ENCODE measurements around the gene GAS7.
"Not testable (repeated sequence)": the region's sequence is repeated elsewhere in the genome, so short reads cannot be mapped to it uniquely, and the experiment has no call there.

GAS7 gene

DNA sequence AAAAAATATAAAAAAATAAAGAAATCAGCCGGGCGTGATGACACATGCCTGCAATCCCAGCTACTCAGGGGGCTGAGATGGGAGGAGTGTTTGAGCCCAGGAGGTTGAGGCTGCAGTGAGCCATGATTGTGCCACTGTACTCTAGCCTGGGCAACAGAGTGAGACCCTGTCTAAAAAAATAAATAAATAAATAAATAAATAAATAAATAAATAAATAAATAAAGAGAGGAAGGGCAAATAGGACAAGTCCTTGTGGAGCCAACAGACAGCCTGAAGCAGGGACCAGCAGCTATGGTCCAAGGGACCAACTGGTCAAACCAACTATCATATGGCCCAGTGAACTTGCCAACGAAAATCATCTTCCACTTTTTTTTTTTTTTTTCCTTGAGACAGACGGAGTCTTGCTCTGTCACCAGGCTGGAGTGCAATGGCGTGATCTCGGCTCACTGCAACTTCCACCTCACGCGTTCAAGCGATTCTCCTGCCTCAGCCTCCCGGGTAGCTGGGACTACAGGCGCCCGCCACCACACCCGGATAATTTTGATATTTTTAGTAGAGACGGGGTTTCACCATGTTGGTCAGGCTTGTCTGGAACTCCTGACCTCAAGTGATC is 181.3 kb downstream of the GAS7 start:
- not testable (repeated sequence) for H3K79me2 ChIP-seq (ENCODE audit: control insufficient read depth, insufficient read depth, low read length); H3K27ac ChIP-seq (ENCODE audit: low read depth, low read length); H2BK120ac ChIP-seq (ENCODE audit: low read depth, low read length); H3K18ac ChIP-seq (ENCODE audit: low read length); DNase-seq; H3K9ac ChIP-seq (ENCODE audit: low read length); H2BK15ac ChIP-seq (replicated peaks; ENCODE audit: low read depth); H3K23ac ChIP-seq (ENCODE audit: low read length); H3K4ac ChIP-seq (ENCODE audit: low read depth, low read length); H3K27me3 ChIP-seq (ENCODE audit: insufficient read depth, low read length, poor library complexity); H2BK5ac ChIP-seq (ENCODE audit: low read length); H3K36me3 ChIP-seq (ENCODE audit: control insufficient read depth, insufficient read depth, low read length); H4K8ac ChIP-seq (ENCODE audit: low read depth, low read length); H3K56ac ChIP-seq (ENCODE audit: low read length); H3K4me1 ChIP-seq (ENCODE audit: control insufficient read depth, low read depth, low read length); H2AK5ac ChIP-seq (ENCODE audit: low read length); H4K5ac ChIP-seq (ENCODE audit: low read length); H3K79me1 ChIP-seq (ENCODE audit: low read length); H3K4me3 ChIP-seq (ENCODE audit: low read length); H3K4me2 ChIP-seq (ENCODE audit: low read length)
- WGBS (ENCODE audit: extremely low coverage, insufficient coverage, low lambda C conversion rate): no CpG with 5 or more reads among the region's 14 CpGs

DNA sequence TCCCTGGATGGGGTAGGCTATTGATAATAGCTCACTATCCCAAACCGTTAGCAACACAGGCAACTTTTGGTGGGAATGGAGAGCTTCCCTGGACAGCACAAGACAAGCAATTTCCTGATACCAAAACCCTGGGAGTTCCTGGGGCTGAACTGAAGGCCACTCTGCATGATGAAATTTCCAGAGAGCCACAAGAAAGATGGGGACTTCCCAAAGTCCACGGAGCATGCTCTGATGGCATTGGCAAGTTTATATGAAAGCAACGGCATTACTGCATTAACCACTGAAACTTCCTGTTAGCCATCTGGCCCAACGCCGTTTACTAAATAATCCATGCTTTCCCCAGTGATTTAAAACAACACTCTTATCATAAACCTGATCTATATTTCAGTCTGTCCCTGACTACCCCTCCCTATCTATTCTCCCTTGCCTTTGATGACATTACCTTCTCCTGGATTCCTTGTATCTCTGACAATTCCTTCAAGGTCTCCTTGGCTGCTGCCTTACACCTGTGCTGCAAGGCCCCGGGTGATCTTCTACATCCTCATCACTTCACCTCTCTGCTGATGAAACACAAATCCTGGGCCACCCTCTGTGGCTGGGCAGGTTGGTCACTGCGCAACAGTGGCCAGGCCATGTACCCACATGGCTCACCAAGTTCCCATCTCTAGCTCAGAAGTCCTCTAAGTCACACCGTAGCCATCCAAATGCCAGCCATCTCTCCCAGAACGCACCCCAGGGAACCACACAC is 184.9 kb downstream of the GAS7 start:
- H3K79me2 ChIP-seq (ENCODE audit: control insufficient read depth, insufficient read depth, low read length): no peaks in the 10 kb centered on the region
- no peak for DNase-seq
- no peak overlapping the region for H3K18ac ChIP-seq (ENCODE audit: low read length)
- peaks cover 2% of the 10 kb centered on the region for H3K4me1 ChIP-seq (ENCODE audit: control insufficient read depth, low read depth, low read length)
- no peak overlapping the region for H3K9ac ChIP-seq (ENCODE audit: low read length)
- H3K56ac ChIP-seq (ENCODE audit: low read length): peak overlapping the region; percentile 60
- no CpG with 5 or more reads among the region's 9 CpGs for WGBS (ENCODE audit: extremely low coverage, insufficient coverage, low lambda C conversion rate)
- no peak overlapping the region for H3K4me3 ChIP-seq (ENCODE audit: low read length)
- H3K23ac ChIP-seq (ENCODE audit: low read length): no peak overlapping the region
- H2BK120ac ChIP-seq (ENCODE audit: low read depth, low read length): no peak overlapping the region
- no peak overlapping the region for H3K4ac ChIP-seq (ENCODE audit: low read depth, low read length)
- no peak overlapping the region for H4K5ac ChIP-seq (ENCODE audit: low read length)
- peaks cover 1% of the 10 kb centered on the region for H3K79me1 ChIP-seq (ENCODE audit: low read length)
- H2AK5ac ChIP-seq (ENCODE audit: low read length): no peak overlapping the region
- H4K8ac ChIP-seq (ENCODE audit: low read depth, low read length): no peak overlapping the region
- H3K27ac ChIP-seq (ENCODE audit: low read depth, low read length): no peak overlapping the region
- H3K36me3 ChIP-seq (ENCODE audit: control insufficient read depth, insufficient read depth, low read length): no peaks in the 10 kb centered on the region
- H2BK5ac ChIP-seq (ENCODE audit: low read length): no peak overlapping the region
- H2BK15ac ChIP-seq (replicated peaks; ENCODE audit: low read depth): no peak overlapping the region
- no peaks in the 10 kb centered on the region for H3K27me3 ChIP-seq (ENCODE audit: insufficient read depth, low read length, poor library complexity)
- no peak overlapping the region for H3K4me2 ChIP-seq (ENCODE audit: low read length)

DNA sequence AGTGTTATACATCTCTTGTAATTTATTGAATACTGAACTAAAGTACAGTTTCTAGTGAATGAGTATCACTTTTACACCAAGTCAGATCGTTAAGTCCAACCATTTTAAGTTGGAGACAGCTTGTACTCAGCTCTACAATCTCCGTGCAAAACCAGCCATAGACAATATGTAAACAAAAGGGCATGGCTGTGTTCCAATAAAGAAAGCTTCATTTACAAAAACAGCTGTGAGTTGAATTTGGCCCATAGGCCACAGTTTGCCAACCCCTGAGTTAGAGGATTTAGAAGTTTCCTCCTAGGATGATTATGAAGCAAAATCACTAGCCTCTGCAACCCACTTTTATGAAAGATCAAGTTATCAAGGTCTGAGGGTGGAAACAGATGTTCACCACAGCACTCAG is 187.7 kb downstream of the GAS7 start:
- no peaks in the 10 kb centered on the region for H3K36me3 ChIP-seq (ENCODE audit: control insufficient read depth, insufficient read depth, low read length)
- peaks cover 2% of the 10 kb centered on the region for H3K4me1 ChIP-seq (ENCODE audit: control insufficient read depth, low read depth, low read length)
- H2BK5ac ChIP-seq (ENCODE audit: low read length): no peak overlapping the region
- no CpG with 5 or more reads among the region's 2 CpGs for WGBS (ENCODE audit: extremely low coverage, insufficient coverage, low lambda C conversion rate)
- peaks cover 1% of the 10 kb centered on the region for H3K79me1 ChIP-seq (ENCODE audit: low read length)
- H3K4me2 ChIP-seq (ENCODE audit: low read length): no peak overlapping the region
- no peaks in the 10 kb centered on the region for H3K79me2 ChIP-seq (ENCODE audit: control insufficient read depth, insufficient read depth, low read length)
- H3K23ac ChIP-seq (ENCODE audit: low read length): no peak overlapping the region
- no peak overlapping the region for H2BK120ac ChIP-seq (ENCODE audit: low read depth, low read length)
- H3K27me3 ChIP-seq (ENCODE audit: insufficient read depth, low read length, poor library complexity): no peaks in the 10 kb centered on the region
- no peak overlapping the region for H3K4me3 ChIP-seq (ENCODE audit: low read length)
- H3K4ac ChIP-seq (ENCODE audit: low read depth, low read length): no peak overlapping the region
- H3K56ac ChIP-seq (ENCODE audit: low read length): no peak overlapping the region
- no peak overlapping the region for H2BK15ac ChIP-seq (replicated peaks; ENCODE audit: low read depth)
- H4K5ac ChIP-seq (ENCODE audit: low read length): no peak overlapping the region
- H3K27ac ChIP-seq (ENCODE audit: low read depth, low read length): no peak overlapping the region
- DNase-seq: no peak
- H3K9ac ChIP-seq (ENCODE audit: low read length): no peak overlapping the region
- no peak overlapping the region for H2AK5ac ChIP-seq (ENCODE audit: low read length)
- H4K8ac ChIP-seq (ENCODE audit: low read depth, low read length): no peak overlapping the region
- H3K18ac ChIP-seq (ENCODE audit: low read length): no peak overlapping the region

DNA sequence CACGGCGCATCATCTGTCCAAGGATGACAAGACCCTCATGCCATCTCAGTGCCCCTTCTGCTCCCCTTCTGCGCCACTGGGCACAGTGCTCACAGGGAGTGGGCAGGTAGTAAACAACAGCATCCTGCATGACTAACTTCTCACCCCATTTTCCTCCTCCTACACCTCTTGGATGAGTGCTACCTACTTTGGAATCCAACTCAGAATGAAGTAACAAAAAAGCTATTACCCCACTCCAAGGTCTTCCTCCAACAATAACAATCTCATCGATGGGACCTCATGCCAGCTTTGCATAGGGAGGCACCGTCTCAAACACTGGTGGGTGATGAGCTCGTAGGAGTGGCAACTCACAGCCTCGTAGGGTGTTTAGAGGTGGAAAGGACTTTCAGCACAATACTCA is 194.7 kb downstream of the GAS7 start:
- Histone ChIP-seq H3K79me1 (ENCODE audit: low read length) (peaks cover 3% of the 10 kb centered on the region), H3K56ac (ENCODE audit: low read length) (peak overlapping the region; percentile 42), H3K4me2 (ENCODE audit: low read length) (no peak overlapping the region), H3K79me2 (ENCODE audit: control insufficient read depth, insufficient read depth, low read length) (no peaks in the 10 kb centered on the region), H3K27ac (ENCODE audit: low read depth, low read length) (no peak overlapping the region), H2AK5ac (ENCODE audit: low read length) (no peak overlapping the region), H2BK15ac (replicated peaks; ENCODE audit: low read depth) (no peak overlapping the region), H3K27me3 (ENCODE audit: insufficient read depth, low read length, poor library complexity) (no peaks in the 10 kb centered on the region), H4K5ac (ENCODE audit: low read length) (no peak overlapping the region), H4K8ac (ENCODE audit: low read depth, low read length) (no peak overlapping the region), H3K4me3 (ENCODE audit: low read length) (no peak overlapping the region), H3K4ac (ENCODE audit: low read depth, low read length) (no peak overlapping the region), H3K9ac (ENCODE audit: low read length) (no peak overlapping the region), H3K18ac (ENCODE audit: low read length) (no peak overlapping the region), H2BK5ac (ENCODE audit: low read length) (no peak overlapping the region), H2BK120ac (ENCODE audit: low read depth, low read length) (no peak overlapping the region), H3K4me1 (ENCODE audit: control insufficient read depth, low read depth, low read length) (peaks cover 10% of the 10 kb centered on the region), H3K36me3 (ENCODE audit: control insufficient read depth, insufficient read depth, low read length) (no peaks in the 10 kb centered on the region), H3K23ac (ENCODE audit: low read length) (peak overlapping the region; percentile 24)
- DNase-seq: no peak
- WGBS (ENCODE audit: extremely low coverage, insufficient coverage, low lambda C conversion rate): no CpG with 5 or more reads among the region's 7 CpGs

DNA sequence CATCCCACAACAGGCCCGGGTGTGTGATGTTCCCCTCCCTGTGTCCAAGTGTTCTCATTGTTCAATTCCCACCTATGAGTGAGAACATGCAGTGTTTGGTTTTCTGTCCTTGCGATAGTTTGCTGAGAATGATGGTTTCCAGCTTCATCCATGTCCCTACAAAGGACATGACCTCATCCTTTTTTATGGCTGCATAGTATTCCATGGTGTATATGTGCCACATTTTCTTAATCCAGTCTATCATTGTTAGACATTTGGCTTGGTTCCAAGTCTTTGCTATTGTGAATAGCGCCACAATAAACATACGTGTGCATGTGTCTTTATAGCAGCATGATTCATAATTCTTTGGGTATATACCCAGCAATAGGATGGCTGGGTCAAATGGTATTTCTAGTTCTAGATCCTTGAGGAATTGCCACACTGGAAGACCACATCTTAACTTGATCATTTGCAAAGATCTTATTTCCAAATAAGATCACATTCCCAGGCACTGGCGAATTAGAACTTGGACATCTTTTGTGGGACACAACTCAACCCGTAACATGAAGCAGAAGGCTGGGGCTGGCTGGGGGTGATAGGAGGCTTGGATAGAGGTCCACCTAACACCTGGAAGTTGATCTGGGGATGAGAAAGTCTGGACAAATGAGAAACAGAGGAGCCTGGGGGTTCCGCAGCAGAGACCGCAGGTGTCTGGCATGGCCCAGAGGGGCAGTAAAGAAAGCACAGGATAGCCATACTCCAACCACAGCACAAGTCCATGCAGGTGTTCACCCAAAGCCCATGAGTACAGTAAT is 195.6 kb downstream of the GAS7 start:
- WGBS (ENCODE audit: extremely low coverage, insufficient coverage, low lambda C conversion rate): no CpG with 5 or more reads among the region's 8 CpGs
- H3K23ac ChIP-seq (ENCODE audit: low read length); H3K9ac ChIP-seq (ENCODE audit: low read length); DNase-seq; H3K79me1 ChIP-seq (ENCODE audit: low read length); H3K18ac ChIP-seq (ENCODE audit: low read length); H2BK15ac ChIP-seq (replicated peaks; ENCODE audit: low read depth); H2BK120ac ChIP-seq (ENCODE audit: low read depth, low read length); H2BK5ac ChIP-seq (ENCODE audit: low read length); H3K56ac ChIP-seq (ENCODE audit: low read length); H3K4me1 ChIP-seq (ENCODE audit: control insufficient read depth, low read depth, low read length); H3K4ac ChIP-seq (ENCODE audit: low read depth, low read length); H4K8ac ChIP-seq (ENCODE audit: low read depth, low read length); H3K79me2 ChIP-seq (ENCODE audit: control insufficient read depth, insufficient read depth, low read length); H3K27me3 ChIP-seq (ENCODE audit: insufficient read depth, low read length, poor library complexity); H4K5ac ChIP-seq (ENCODE audit: low read length); H3K27ac ChIP-seq (ENCODE audit: low read depth, low read length); H3K36me3 ChIP-seq (ENCODE audit: control insufficient read depth, insufficient read depth, low read length); H3K4me3 ChIP-seq (ENCODE audit: low read length); H3K4me2 ChIP-seq (ENCODE audit: low read length); H2AK5ac ChIP-seq (ENCODE audit: low read length): not testable (repeated sequence)

Measured in mesendoderm (in vitro differentiated cells).